HepG2 (cell line): ENCODE data around the gene STMN3. TPM values are rescaled to one million over a fixed set of nuclear protein-coding genes. Genes with fewer than 3 reads are reported as not detected.

ENCODE experiments used
- BCL6 ChIP-seq: IDR thresholded peaks from 2 replicates; pipeline ENCODE4 v1.6.1; 2016; ENCODE audit warnings: missing genetic modification reagents, missing compliant biosample characterization
- ETV6 ChIP-seq: sonication (generic); formaldehyde crosslinking; conservative IDR thresholded peaks from 2 replicates; pipeline ENCODE4 v1.4.0; 2020; ENCODE audit warnings: missing genetic modification reagents
- FOSL2 ChIP-seq: sonication (generic); formaldehyde crosslinking; IDR thresholded peaks from 2 replicates; pipeline ENCODE4 v1.4.0; 2020; ENCODE audit warnings: missing genetic modification reagents
- HDAC2 ChIP-seq: sonication (generic); formaldehyde crosslinking; IDR thresholded peaks from 2 replicates; pipeline ENCODE4 v1.4.0; 2020; ENCODE audit warnings: missing genetic modification reagents
- HMG20A ChIP-seq: IDR thresholded peaks from 2 replicates; pipeline ENCODE4 v1.6.1; 2016; ENCODE audit warnings: borderline replicate concordance
- HMG20B ChIP-seq: conservative IDR thresholded peaks from 2 replicates; pipeline ENCODE4 v1.6.1; 2016; ENCODE audit warnings: missing genetic modification reagents, missing compliant biosample characterization
- HOXA3 ChIP-seq: sonication (generic); formaldehyde crosslinking; IDR thresholded peaks from 2 replicates; pipeline ENCODE4 v1.5.0; 2020; ENCODE audit warnings: missing genetic modification reagents
- NCOA5 ChIP-seq: sonication (generic); formaldehyde crosslinking; IDR thresholded peaks from 2 replicates; pipeline ENCODE4 v1.4.0; 2020; ENCODE audit warnings: missing genetic modification reagents
- SNRNP70 ChIP-seq: fragments of 200-400 bp; formaldehyde crosslinking; IDR thresholded peaks from 2 replicates; pipeline ENCODE4 v1.6.1; 2017; ENCODE audit warnings: mild to moderate bottlenecking, low read depth, low read length, moderate library complexity
- TAF15 ChIP-seq: fragments of 200-400 bp; formaldehyde crosslinking; IDR thresholded peaks from one replicate; pipeline ENCODE4 v1.6.1; 2018; ENCODE audit warnings: mild to moderate bottlenecking, low read depth, low read length; ENCODE audit not compliant: poor library complexity, severe bottlenecking
- ZC3H13 ChIP-seq: sonication (generic); formaldehyde crosslinking; IDR thresholded peaks from 2 replicates; pipeline ENCODE4 v1.8.1; 2023; ENCODE audit warnings: mild to moderate bottlenecking, missing genetic modification reagents, moderate library complexity
- ZNF180 ChIP-seq: sonication (generic); formaldehyde crosslinking; IDR thresholded peaks from 2 replicates; pipeline ENCODE4 v1.4.0; 2020; ENCODE audit warnings: low read depth, missing genetic modification reagents, borderline replicate concordance
- ZNF282 ChIP-seq: fragments of 450-650 bp; IDR thresholded peaks from 2 replicates; pipeline ENCODE4 v1.6.1; 2018; ENCODE audit not compliant: partially characterized antibody
- ZNF335 ChIP-seq: sonication (generic); formaldehyde crosslinking; IDR thresholded peaks from 2 replicates; pipeline ENCODE4 v1.4.0; 2020; ENCODE audit warnings: missing genetic modification reagents
- ZSCAN22 ChIP-seq: sonication (generic); formaldehyde crosslinking; IDR thresholded peaks from 2 replicates; pipeline ENCODE4 v1.4.0; 2020; ENCODE audit warnings: mild to moderate bottlenecking, missing genetic modification reagents
- polyA plus RNA-seq, 8 experiments: library from polyadenylated mRNA; depleted of rRNA in 3 of 8; stranded (reverse) in 7 of 8; unstranded in 1 of 8; fragments of >200 nt; fragmentation: Illumina TruSeq in 4 of 8; extraction: Trizol in 4 of 8; gene quantifications; 2 replicates each; pipeline versions ENCODE4 v1.2.1 to v1.2.3, GENCODE V29; 2011 to 2016; ENCODE audit warnings: low read depth in 4 of 8, missing spikeins in 1 of 8, mixed read lengths in 1 of 8; ENCODE audit not compliant: insufficient read depth in 1 of 8
- total RNA-seq, 5 experiments: library from RNA; depleted of rRNA; stranded (reverse); fragments of >200 nt; fragmentation: Illumina TruSeq; extraction: Trizol; gene quantifications; 2 replicates each; pipeline ENCODE4 v1.2.3, GENCODE V29; 2016; ENCODE audit warnings: low read depth in 1 of 5
- TF ChIP-seq, protein P1 (sequence below): sonication (generic); formaldehyde crosslinking; IDR thresholded peaks from 2 replicates; pipeline ENCODE4 v1.5.1; 2020; ENCODE audit warnings: missing genetic modification reagents, mild to moderate bottlenecking, borderline replicate concordance
- TF ChIP-seq, protein P2 (sequence below), 2 experiments: sonication (generic) in 1 of 2; formaldehyde crosslinking in 1 of 2; IDR thresholded peaks; 2 replicates each; pipeline versions ENCODE4 v1.4.0 to v1.6.1; 2018 to 2020; ENCODE audit warnings: missing genetic modification reagents in 2 of 2, borderline replicate concordance in 1 of 2, low read depth in 1 of 2, mild to moderate bottlenecking in 1 of 2, missing biosample characterization in 1 of 2
- TF ChIP-seq, protein P3 (sequence below): sonication (generic); formaldehyde crosslinking; IDR thresholded peaks from 2 replicates; pipeline ENCODE4 v1.5.1; 2020; ENCODE audit warnings: mild to moderate bottlenecking, missing genetic modification reagents
- TF ChIP-seq, protein P4 (sequence below): sonication (generic); formaldehyde crosslinking; IDR thresholded peaks from 2 replicates; pipeline ENCODE4 v1.4.0; 2020; ENCODE audit warnings: mild to moderate bottlenecking, missing genetic modification reagents
- TF ChIP-seq, protein P5 (sequence below): IDR thresholded peaks from 2 replicates; pipeline ENCODE4 v1.6.1; 2018; ENCODE audit warnings: missing genetic modification reagents, mild to moderate bottlenecking, missing compliant biosample characterization

STMN3 gene
- total and polyA plus RNA-seq, 2 of the 13 experiments (the other 11 are each of a cell fraction or from before 2014, with no cell fraction given): 21.0 to 48.3 TPM

DNA sequence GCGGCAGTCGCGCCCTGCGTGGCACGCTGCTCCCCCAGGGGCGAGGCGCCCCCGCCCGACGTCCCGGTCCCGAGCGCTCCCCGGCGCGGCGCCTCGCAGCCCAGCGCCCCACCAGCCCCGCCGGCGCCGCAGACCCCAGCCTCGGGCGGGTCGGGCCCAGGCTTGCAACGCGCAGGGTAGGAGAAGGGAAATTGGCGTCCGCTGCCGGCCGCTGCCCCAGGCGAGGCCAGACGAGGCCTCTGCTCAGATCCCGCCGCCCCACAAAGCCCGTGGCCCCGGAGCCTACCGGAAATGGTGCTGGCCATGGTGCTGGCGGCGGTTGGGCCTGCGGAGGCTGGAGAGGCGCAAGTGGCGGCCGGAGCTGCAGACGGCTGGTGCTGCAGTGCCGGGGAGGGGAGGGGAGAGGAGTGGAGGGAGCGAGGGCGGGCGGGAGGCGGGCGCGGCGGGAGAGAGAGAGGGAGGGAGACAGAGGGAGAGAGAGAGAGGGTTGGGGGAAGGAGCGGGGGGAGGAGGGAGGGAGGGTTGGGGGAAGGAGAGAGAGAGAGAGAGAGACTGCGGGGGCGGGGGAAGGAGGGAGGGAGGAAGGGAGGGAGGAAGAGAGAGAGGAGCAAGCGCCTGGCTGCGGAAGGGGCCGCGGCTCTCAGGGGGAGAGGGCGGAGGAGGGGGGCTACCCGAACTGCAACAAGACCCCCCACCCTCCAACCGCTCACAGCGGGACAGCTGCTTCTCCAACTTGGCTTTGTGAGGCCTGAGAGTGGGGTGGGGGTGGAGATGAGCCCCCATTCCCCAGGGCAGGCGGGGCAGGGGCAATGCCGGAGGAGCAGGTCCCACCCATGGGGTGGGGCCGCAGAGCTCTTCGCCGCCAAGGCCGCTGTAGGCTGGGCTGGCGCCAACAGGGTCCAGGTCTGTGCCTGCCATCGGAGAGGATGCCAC is at the start of gene STMN3 (continued):
- TF ChIP-seq, protein P1, sequence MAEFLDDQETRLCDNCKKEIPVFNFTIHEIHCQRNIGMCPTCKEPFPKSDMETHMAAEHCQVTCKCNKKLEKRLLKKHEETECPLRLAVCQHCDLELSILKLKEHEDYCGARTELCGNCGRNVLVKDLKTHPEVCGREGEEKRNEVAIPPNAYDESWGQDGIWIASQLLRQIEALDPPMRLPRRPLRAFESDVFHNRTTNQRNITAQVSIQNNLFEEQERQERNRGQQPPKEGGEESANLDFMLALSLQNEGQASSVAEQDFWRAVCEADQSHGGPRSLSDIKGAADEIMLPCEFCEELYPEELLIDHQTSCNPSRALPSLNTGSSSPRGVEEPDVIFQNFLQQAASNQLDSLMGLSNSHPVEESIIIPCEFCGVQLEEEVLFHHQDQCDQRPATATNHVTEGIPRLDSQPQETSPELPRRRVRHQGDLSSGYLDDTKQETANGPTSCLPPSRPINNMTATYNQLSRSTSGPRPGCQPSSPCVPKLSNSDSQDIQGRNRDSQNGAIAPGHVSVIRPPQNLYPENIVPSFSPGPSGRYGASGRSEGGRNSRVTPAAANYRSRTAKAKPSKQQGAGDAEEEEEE (CRISPR knock-in tag): no peak; the same call in 1 of the 2 replicates
- TF ChIP-seq HMG20B (CRISPR knock-in tag) (peak; percentile 89), ZSCAN22 (CRISPR knock-in tag) (peak; percentile 74; the same call in 1 of the 2 replicates), TAF15 (no peak), SNRNP70 (no peak), HOXA3 (CRISPR knock-in tag) (peak; percentile 87), ZNF335 (peak; percentile 96), ZC3H13 (CRISPR knock-in tag) (peak; percentile 97), ZNF180 (CRISPR knock-in tag) (peak; percentile 86; the same call in 1 of the 2 replicates), BCL6 (CRISPR knock-in tag) (peak; percentile 89), HDAC2 (CRISPR knock-in tag) (peak; percentile 96), ZNF282 (no peak), FOSL2 (peak; percentile 81), ETV6 (CRISPR knock-in tag) (peak; percentile 99), NCOA5 (CRISPR knock-in tag) (no peak), HMG20A (CRISPR knock-in tag) (peak; percentile 87)
- TF ChIP-seq, protein P2, sequence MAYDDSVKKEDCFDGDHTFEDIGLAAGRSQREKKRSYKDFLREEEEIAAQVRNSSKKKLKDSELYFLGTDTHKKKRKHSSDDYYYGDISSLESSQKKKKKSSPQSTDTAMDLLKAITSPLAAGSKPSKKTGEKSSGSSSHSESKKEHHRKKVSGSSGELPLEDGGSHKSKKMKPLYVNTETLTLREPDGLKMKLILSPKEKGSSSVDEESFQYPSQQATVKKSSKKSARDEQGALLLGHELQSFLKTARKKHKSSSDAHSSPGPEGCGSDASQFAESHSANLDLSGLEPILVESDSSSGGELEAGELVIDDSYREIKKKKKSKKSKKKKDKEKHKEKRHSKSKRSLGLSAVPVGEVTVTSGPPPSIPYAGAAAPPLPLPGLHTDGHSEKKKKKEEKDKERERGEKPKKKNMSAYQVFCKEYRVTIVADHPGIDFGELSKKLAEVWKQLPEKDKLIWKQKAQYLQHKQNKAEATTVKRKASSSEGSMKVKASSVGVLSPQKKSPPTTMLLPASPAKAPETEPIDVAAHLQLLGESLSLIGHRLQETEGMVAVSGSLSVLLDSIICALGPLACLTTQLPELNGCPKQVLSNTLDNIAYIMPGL (CRISPR knock-in tag; IDR thresholded peaks at IDR 0.05; ENCODE audit: borderline replicate concordance in 1 of 2, low read depth in 1 of 2): peak; percentile 71 to 89
- TF ChIP-seq, protein P3, sequence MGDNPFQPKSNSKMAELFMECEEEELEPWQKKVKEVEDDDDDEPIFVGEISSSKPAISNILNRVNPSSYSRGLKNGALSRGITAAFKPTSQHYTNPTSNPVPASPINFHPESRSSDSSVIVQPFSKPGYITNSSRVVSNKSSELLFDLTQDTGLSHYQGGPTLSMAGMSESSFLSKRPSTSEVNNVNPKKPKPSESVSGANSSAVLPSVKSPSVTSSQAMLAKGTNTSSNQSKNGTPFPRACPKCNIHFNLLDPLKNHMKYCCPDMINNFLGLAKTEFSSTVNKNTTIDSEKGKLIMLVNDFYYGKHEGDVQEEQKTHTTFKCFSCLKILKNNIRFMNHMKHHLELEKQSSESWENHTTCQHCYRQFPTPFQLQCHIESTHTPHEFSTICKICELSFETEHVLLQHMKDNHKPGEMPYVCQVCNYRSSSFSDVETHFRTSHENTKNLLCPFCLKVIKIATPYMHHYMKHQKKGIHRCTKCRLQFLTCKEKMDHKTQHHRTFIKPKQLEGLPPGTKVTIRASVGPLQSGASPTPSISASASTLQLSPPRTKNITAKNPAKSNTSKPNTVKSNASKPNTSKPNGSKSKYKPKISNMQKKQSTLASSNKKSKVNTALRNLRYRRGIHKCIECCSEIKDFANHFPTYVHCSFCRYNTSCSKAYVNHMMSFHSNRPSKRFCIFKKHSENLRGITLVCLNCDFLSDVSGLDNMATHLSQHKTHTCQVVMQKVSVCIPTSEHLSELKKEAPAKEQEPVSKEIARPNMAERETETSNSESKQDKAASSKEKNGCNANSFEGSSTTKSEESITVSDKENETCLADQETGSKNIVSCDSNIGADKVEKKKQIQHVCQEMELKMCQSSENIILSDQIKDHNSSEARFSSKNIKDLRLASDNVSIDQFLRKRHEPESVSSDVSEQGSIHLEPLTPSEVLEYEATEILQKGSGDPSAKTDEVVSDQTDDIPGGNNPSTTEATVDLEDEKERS (CRISPR knock-in tag): peak; percentile 84
- TF ChIP-seq, protein P4, sequence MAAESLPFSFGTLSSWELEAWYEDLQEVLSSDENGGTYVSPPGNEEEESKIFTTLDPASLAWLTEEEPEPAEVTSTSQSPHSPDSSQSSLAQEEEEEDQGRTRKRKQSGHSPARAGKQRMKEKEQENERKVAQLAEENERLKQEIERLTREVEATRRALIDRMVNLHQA (CRISPR knock-in tag): peak; percentile 90
- TF ChIP-seq, protein P5, sequence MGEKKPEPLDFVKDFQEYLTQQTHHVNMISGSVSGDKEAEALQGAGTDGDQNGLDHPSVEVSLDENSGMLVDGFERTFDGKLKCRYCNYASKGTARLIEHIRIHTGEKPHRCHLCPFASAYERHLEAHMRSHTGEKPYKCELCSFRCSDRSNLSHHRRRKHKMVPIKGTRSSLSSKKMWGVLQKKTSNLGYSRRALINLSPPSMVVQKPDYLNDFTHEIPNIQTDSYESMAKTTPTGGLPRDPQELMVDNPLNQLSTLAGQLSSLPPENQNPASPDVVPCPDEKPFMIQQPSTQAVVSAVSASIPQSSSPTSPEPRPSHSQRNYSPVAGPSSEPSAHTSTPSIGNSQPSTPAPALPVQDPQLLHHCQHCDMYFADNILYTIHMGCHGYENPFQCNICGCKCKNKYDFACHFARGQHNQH (CRISPR knock-in tag): peak; percentile 97
